Cerebellar nuclear complex (tissue), 1 donor: ENCODE measurements around the gene SETBP1.
"Not testable (repeated sequence)": the region's sequence is repeated elsewhere in the genome, so short reads cannot be mapped to it uniquely, and the experiment has no call there.

ENCODE experiments used
- DNase-seq, 2 experiments: peaks; one replicate each; lab custom pipeline; 2025; lab: John Stamatoyannopoulos, UW

The SETBP1 gene

GRCh38 chr18:44791520-44791919, 110.8 kb downstream of the SETBP1 start:
- DNase-seq: no peak

DNA sequence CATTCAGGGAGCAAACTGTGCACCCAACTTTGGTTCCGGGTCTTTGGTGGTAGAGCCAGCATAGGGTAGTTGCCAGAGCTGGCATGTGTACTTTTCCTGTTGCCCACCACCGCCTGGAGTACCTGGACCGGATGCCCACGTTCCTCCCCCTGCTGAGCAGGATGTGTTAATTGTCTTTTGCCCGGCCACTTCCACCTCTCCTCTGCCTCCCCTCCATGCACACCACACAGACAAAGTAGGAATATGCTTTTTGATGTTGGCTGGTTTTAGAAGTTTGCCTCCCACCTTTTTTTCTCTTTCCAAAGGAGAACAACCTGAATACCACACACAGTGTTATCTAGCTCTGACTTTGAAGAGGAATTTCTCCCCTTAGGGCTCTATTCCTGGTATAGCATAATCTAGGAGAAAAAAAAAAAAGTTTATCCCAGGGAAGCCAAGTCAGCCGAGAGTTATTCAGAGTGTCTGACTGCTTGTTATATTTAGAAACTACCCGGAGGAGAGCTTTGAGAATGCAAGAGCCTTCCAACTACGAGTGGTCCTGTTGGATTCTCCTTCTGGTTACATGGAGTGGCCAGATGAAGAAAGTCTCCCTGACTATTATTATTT, 111.9 kb downstream of the SETBP1 start:
- no peak for DNase-seq

DNA sequence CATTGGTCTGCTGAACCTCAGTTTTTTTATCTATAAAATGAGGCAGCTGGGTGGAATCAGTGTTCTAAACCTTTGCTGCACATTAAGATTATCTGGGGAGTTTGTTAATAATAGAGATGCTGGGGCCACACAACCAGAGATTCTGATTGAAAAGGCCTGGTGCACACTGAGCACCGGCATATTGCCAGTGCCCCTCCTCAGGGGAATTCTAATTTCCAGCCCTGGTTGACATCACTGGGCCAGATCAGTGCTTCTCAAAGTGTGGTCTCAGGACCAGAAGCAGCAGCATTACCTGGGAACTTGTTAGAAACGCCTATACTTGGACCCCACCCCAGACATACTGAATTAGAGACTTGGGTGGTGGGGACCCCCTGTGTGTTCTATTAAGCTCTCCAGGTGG, 112.5 kb downstream of the SETBP1 start:
- no peak for DNase-seq

- DNase-seq: no peak
These were observed 113.0 kb downstream of the SETBP1 start for GRCh38 chr18:44793685-44794084.

DNA sequence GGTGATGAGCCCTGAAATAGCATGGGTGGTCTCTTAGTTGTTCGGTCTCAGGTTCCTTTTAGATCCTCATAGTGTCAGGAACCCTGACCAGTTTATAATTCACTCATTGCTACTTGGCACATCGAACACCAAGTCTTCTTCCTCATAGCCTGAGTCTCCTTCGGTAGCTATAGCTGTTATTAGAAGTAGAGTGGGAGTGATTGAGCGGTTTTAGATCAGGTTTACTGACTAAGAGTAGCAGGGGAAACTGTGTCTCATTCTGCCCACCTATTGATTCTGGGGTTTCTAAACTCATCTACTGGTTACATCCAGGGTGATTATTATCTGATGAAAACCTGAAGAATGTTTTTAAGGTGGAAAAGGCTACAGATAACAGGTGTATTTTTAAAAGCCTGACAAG, 114.6 kb downstream of the SETBP1 start:
- DNase-seq: no peak

GRCh38 chr18:44796429-44797428, 116.0 kb downstream of the SETBP1 start:
- DNase-seq: no peak

- DNase-seq: no peak
These were observed 117.9 kb downstream of the SETBP1 start for GRCh38 chr18:44798433-44799048.

GRCh38 chr18:44799382-44799906, 118.8 kb downstream of the SETBP1 start:
- DNase-seq: no peak

- no peak for DNase-seq
These were observed 119.3 kb downstream of the SETBP1 start for GRCh38 chr18:44799907-44800421.

GRCh38 chr18:44800766-44801165, 120.1 kb downstream of the SETBP1 start:
- DNase-seq: not testable (repeated sequence)

DNA sequence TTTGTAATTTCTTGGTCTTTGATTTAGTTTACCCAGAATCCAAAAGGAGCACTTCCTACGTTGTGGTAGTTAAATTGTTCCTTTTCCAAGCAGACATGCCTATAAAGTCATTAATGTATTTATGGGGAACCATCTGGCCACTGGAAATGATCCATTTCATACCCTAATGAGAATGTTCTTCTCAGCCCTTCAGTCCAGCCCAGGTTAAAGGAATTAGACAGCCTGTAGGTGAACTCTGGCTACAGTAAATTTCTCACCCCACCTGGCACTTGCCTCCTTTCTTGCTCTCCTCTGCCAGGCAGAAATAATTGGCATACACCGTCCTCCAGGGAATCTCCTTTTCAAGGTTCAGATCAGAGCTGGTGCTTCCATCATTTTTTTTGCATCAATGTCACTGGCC, 121.1 kb downstream of the SETBP1 start:
- no peak for DNase-seq

- no peak for DNase-seq
These were observed 121.8 kb downstream of the SETBP1 start for GRCh38 chr18:44802508-44802907.

- no peak for DNase-seq
These were observed 122.4 kb downstream of the SETBP1 start for GRCh38 chr18:44803019-44803650.

DNA sequence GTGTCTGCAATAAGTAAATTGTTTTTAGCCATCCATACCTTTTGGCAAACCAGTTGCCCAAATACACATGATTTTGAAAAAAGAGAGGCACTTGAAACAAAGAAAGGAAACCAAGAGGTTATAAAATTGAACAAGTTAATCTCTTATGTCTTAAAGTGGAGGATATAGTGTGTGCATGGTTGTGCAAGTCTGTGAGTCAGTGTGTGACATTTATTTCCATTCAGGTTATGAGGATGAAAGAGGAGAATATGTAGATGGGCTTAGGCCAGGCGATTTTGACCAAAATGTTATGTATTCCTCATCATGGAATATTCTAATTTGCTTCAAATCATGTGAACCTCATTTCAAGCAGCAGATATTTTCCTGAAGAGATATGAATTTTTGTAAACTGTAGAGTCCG, 123.3 kb downstream of the SETBP1 start:
- no peak for DNase-seq

GRCh38 chr18:44805176-44805575, 124.5 kb downstream of the SETBP1 start:
- no peak for DNase-seq

- no peak for DNase-seq
These were observed 125.0 kb downstream of the SETBP1 start for GRCh38 chr18:44805643-44806042.

GRCh38 chr18:44807766-44808165, 127.1 kb downstream of the SETBP1 start:
- DNase-seq: no peak

GRCh38 chr18:44811572-44812125, 131.0 kb downstream of the SETBP1 start:
- DNase-seq: no peak

GRCh38 chr18:44812426-44812825, 131.7 kb downstream of the SETBP1 start:
- no peak for DNase-seq

GRCh38 chr18:44813586-44813985, 132.9 kb downstream of the SETBP1 start:
- no peak for DNase-seq

DNA sequence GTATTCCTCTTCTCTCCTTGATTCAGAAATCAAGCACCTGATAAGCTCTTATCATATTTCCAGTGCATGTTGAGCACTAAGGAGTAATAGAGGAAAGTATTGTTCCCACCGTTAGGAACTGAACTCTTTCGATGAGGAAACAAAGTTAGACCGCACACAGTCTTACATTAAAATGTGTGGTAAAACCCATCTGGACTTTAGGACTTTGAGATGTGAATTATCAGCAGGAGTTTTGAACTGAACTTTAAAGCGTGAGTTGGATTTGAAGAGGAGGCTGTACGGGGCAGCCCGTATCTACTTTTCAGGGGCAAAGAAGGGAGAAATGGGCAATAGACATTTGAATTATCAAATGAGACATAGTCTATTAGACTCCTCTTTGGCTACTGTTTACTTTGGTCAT, 134.4 kb downstream of the SETBP1 start:
- DNase-seq: no peak

- DNase-seq: no peak
These were observed 135.4 kb downstream of the SETBP1 start for GRCh38 chr18:44816050-44816449.
